NCI-H146 treated with DMSO at 0.1 percent for 48 hours (cell line): ENCODE data around the gene GDF11.
A peak's percentile ranks its signal among the peaks of the same experiment; 100 is the strongest.

ENCODE experiments used
- DNase-seq: peaks from one replicate; lab custom pipeline; 2025; ENCODE audit not compliant: unreplicated experiment; lab: John Stamatoyannopoulos, UW

The GDF11 gene

DNA sequence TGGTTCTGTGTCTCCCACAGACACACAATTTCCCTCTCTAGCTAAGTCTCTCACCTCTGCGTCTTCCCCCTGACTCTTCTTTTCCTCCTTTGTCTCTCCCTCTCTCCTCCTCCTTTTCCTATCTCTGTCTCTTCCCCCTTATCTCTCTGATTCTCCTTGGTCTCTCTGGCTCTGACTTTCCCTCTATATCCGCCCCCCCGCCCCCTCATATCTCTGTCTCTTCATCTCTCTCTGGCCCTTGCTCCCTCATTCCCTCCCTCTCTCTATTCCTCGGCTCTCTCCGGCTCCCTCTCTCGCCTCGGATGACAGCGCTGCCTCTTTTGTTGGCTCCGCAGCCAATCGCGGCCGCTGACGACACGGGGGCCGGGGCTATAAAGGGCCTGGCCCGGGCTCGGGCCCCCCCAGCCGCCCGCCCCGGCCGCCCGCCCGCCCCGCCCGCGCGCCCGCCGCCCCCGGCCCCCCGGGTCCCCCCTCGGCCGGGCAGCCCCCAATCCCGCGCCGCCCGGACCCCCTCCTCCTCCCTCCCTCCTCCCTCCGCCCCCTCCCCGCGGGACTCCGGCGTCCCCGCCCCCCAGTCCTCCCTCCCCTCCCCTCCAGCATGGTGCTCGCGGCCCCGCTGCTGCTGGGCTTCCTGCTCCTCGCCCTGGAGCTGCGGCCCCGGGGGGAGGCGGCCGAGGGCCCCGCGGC lies at the start of gene GDF11:
TSS of gene GDF11 (plus strand) at position 404 of the 687 bp plus-strand sequence. CDS start at position 599, 195 bp downstream.
- DNase-seq, result peak; percentile 64

DNA sequence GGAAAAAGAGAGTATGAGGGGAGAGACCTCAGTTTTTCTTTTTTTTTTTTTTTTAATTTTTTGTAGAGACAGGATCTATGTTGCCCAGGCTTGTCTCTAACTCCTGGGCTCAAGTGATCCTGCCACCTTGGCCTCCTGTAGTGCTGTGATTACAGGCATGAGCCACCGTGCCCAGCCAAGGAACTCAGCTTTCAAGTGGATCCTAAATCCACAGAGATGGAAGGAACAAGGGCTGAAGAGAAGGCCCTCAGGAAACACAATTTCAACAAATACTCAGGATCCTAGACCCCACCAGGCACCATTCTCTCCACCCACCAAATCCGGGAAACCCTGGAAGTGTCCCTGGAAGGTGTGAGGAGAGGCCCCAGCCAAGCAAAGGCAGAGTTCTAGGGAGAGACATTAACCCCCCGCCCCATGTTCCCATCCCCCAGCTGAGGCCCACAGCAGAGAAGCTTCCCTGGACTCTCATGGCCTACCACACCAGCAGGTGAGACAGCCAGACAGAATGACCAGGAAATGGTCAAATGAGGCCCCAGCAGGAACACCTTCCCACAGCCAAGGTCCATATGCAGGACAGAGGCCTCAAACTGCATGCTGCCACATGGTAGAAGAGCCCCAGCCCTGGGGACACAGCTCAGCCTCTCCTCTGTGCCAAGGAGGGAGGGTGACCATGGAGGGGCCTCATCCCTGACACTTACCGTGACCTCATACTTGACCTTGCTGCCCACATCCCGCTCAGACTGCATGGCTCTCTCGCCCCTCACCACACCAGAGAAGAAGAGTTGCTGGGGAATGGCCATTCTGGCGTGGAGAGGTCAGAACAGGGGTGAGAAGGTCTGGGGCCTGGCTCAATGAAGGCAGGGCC lies 49.4 kb upstream of the GDF11 start:
- no peak for DNase-seq

DNA sequence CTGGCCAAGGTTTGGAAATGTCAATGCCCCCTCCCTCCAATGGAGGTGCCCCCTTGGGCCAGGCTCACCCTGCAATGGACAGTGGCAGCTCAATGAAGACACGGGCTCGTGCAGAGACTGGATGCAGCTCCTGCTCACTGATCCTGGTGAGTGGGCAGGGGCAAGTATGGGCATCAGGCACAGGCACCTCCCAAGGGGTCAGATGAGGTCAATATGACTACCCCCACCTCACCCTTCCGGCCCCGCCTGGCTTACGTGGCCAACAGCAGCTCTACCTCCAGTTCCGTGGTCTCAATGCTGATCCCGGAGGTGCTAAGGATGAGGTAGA lies 48.8 kb upstream of the GDF11 start:
- DNase-seq, result no peak

DNA sequence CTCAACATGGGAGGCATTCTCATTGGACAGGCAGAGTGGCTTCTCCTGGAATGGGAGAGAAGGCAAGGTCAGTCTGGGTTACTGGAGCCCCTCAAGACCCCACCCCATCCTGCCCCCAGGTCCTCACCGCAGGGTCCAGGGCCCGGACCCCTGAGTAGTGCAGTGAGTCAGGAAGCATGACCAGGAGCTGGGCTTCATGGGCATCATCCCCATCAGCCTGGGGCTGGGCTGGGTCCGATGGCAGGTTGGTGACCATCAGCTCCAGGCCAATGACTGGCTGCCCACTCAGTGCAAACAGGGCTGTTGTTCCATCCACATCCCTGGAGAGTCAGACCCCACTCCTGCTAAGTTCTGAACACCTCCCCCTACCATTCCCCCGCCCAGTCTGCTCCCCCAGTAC lies 48.3 kb upstream of the GDF11 start:
- no peak for DNase-seq

DNA sequence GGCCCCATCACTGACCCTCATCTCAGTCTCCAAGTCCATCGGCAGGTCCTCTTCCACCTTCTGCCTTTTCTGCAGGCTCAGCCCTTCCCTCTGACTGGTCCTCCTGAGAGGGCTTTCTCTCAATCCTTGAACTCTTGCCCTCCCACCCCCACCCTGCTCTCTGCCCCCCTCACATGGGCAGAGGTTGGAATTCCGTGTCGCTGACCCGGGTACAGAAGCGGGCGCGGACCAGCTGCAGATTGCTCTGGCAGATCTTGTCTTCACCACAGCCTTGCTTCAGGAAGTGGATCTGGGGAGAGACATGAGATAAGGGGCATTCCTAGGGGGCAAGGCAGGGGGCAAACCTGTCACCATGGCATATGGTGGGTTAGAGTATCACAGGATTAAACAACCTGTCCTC lies 47.6 kb upstream of the GDF11 start:
- no peak for DNase-seq

DNA sequence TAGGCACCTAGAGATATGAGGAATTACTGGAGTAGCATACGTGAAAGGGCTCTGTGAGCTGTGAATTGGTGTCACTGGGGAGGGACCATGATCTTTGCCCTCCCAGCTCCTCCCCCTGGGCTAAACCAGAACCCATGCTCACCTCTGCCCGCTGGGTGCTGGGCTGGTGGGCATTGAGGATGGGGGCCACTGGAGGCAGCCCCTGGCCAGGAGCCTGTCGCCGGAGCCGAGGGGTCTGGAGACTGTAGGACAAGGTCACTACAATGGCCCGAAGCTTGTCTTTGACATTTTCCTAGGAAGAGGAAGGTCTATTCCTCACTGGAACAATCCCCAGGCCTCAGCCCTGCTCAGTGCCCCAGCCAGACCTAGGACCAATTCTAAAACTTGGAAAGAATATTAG lies 46.8 kb upstream of the GDF11 start:
- no peak for DNase-seq

DNA sequence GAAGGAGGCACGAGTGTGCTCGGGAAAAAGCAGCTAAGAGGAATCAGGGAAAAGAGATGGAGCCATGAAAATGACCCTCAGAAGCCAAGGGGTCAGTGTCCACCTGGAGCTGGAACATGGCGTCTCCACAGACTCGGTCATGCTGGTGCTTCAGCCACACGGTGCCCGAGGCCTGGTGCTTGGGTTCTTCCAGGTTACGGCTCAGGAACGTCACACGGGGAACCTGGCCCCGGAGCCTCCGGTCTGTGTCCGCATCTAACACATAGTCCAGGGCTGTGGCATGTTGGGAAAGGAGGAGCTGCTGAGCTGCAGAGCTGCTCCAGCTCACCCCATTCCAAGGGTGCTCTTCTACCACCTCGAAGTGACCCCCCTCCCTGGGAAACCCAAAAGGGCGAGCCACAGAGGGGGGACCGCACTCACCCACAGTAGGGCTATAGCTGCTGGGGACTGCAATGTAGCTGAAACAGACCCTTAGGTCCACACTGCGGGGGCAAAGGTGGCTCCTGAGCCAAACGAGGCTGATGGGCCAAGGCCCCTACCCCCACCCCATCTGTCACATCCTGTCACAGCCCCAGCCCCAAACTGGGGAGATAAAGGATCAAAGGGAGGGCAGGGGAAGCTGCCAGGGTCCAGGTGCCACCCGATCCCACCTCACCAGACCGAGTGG lies 46.0 kb upstream of the GDF11 start:
- no peak for DNase-seq

DNA sequence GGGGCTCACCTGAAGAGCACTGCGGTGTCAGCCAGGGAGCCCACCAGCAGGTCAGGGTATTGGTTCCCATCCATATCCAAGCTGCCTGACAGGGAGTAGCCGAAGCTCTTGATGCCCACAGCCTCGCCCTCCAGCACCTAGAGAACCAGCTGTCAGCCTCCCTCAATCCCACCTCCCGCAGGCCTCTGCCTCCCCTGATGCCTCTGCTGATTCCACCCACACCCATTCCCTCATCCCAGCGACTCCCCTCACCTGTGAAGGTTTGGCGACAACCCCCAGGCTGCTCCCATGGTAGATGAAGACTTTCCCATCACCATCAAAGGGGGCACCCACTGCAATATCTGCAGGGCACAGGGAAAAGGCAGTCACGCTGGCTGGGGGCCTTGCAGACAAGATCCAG lies 45.2 kb upstream of the GDF11 start:
- DNase-seq, result no peak

DNA sequence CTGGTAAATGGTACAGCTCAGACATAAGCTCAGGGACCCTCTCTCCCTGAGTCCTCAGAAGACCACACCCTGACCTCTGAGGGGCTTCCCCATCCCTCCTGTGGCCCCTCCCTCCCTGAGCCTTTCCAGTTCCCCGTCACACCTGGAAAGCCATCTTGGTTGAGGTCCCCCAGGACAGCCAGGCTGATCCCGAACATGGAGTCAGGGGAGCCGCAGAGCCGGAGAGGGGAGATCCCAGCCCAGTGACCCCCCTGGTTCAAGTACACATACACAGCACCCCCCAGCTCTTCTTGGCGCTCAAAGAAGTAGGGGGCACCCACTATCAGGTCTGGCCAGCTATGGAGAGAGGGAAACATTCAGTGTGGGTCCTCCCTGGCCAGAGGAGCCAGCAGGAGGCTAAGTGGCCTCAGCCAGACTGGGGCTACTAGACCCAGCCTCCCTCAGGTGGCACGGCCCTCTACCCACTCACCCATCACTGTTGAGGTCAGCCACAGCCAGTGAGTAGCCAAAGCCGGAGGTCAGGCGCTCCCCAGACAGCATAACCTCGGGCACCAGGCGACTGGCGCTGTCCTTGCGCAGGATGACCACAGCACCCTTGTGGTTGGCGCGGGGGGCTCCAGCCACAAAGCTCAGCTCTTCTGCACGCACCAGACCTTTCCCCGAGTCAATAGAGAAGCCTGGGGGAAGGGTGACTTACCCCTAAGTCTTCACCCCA lies 44.5 kb upstream of the GDF11 start:
- DNase-seq, result no peak

DNA sequence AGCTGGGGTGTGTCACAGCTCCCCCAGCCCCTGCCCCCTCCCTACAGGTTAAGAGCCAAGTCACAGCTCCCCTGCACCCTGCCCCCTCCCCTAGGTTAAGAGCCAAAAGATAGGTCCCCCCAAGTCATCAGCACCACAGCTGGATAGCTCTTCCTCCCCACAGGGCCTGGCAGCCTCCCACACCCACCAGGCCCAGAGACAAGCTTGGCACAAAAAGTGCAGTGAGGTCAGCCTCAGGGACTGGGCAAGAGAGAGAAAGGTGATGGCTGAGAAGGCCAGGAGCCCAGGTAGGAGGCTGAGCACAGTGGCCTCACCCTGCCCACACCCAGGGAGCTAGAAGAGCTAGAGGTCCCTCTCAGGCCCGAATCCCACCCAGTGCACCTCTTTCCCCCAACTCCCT lies 44.0 kb upstream of the GDF11 start:
- no peak for DNase-seq

DNA sequence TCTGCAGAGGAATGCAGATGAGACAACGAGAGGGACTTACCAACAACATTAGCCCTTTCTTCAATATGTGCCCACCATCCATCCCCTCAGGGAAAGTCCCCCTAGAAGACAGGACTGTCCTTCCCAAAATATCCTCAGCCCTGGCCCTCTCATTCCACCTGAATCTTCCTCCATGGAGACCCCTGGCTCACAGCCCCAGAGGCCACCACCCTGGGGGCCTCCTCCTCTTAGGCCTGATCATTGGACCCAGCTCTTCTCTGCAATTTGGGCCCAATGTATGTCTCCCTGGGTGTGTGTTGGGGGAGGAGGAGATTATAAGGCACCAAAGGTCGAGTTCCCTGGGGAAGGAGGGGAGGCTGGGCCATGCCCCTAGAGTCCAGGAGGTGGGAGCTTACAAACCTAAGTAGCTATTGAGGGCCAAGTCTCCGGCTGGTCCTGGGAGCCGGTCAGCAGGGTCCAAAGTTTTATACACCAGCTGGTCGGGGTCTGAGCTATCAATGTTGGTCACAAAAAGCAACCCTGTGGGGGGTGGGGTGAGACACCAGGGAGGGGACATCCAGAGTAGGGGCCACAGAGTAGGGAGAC lies 43.4 kb upstream of the GDF11 start:
- no peak for DNase-seq

DNA sequence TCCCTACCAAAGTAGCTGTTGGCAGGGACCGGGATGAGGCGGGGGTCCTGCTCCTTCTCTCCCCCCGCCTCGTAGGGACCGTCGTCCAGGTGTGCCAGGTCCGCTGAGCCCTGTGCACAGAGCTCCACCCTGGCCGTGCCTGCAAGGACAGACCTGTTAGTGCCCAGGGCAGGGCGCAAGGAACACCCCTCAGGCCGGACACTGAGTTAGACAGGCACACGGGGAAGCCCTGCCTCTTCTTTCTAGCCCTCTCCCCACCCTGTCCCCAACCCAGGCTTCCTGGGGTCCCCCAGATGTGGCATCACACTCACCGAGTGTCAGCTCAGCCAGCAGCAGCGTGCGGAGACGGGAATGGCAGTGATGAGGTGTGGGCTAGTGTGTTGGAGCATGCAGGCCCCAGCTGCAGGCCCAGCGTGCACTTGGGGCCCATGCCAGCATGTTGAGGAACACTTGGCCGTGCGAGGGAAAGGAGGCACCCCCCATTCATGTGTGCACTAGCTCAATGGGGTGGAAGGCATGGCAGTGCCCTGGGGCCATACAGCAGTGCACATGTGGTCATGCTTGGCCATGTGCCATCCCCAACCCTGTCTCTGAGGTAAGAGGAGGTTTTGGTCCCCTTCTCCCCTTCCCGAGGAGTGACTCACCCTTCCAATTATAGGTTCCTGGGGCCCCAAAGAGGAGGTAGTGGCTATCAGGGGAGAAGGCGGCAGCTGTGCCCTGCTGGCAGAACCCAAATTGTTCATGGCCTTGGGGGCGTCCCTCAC lies 42.5 kb upstream of the GDF11 start:
- no peak for DNase-seq

DNA sequence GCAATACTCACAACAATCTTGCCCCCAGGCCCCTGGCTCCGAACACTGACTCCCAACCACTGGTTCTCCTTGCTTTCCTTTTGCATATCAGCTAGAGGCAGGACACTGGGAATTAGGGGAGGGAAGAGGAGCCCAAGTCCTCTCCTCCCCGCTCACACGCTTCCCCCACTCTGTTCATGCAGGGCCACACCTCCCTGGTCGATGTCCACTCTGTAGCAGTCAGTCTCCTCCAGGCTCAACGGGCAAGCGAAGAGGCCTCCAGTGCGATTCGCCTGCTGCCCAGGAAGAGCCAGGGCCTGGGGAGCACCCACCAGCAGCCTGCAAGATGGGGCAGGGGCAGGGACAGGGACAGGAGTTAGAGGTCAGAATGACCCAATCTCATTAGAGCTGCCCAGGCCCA lies 40.1 kb upstream of the GDF11 start:
- DNase-seq, result no peak

DNA sequence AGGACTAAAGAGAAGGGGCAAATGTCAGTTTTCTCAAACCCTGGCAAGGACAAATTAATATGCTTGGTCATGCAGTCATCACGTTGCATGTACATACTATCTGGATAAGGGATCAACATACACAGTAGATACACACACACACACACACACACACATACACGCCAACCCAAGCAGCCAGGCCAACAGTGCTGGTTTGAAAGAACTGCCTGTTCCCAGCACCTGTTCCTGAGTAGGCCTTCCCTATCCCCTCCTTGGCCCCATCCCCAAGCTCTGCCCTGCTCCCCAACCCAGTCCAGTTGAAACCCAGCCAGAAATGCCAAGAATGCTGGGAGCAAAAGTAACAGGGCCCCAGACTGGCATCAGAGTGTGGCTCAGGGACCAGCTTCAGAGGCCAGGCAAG lies 39.6 kb upstream of the GDF11 start:
- DNase-seq, result no peak

DNA sequence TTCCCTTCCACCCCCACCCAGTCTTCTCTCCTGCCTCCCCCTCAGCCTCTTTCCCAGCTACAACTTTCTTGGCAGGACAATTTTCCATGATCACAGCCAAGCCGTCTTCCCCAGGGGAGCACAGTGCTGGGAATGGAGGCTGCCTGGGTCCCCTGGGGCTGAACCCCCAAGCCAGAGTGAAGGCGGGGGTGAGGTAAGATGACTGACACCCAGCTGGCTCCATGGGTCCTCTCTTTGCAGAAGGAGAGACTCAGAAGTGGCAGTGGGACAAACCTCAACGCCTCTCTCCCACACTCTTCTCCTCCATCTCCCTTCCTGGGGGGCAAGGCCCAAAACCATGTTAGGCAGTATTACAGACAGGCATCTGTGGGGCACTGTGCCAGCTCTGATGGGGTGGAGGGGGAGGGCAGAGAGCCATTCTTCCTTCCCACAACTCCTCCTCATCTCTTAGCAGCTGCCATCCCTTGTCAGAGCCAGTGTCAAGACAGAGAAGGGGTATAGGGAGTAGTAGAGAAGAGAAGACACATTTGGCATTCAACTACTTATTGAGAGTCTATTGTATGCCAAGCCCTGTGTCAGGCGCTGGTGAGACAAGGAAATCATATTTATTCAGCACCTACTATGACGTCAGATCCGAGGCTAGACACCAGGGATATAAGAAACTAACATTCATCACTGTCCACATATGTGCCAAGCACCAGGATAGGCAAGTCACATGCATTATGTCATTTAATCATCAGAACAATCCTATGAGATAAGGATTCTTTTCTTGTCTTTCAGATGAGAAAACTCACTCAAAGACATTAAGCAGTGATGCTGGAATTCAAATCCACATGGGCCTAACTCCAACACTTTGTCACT lies 38.8 kb upstream of the GDF11 start:
- DNase-seq, result no peak

DNA sequence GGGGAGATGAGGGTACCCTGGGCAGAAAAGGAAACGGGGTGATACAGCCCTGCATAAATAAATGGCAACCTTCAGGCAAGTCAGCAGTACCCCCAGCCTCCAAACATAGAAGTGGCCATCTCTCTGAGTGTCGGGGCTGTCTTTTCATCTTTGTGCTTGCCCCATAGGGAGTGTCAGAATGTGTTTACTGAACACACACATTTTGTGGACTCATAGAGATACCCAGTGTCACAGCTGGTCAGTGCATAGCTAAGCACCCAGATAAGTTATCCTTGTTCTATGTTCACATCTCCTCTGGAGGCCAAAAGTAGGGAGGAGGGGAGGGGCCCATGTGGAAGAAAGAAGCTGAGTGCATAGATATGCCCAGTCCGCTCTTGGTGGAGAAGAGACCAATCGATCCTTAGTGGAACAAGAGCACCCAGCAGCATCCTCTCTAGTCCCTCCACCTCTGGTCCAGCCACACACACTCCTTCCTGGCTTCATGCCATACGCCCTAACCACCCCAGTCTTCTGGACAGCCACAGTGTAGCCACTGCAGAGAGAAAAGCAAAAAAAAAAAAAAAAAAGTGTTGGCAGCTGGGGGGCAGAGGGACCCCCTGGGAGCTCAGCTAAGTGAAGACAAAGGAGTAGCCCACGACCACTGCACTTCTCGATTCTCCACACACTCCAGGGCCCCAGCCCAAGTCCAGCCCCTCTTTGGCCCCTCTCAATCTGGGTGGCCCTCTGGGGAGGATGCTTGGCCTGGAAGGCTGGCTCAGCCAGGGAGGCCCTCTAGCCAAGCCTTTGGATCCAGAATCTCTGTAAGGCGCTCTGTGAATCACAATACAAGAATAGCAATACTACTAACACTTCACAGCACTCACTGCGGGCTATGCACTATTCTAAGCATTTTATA lies 37.9 kb upstream of the GDF11 start:
- DNase-seq, result no peak

DNA sequence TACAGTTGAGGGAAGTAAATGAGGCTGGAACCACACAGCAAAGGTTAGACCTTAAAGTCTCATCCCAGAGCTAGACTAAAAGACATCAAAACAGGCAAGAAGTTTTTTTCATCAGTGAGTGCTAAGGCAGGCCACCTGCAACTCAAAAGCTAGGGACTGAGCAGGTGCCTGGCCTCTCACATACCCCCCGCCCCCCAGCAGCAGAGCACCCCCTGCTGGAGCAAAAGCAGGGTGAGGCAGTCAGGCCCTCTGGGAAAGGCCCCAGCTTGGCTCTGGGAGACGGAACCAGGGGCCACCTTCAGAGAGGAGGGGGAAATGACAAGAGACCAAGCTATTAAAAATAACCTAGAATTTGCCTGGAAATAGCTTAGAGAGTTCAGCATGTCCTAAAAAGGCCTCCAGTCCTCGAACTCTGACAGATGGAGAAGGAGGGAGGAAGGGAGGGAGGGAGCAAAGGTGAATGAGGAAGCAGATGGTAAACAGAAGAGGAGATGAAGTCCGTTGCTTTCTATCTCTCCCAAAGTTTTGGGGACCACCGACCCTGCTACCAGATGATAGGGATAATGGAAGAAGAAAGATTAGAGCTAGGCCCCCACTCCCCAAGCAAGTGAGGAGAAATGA lies 37.0 kb upstream of the GDF11 start:
- DNase-seq, result no peak
